Spleen (tissue), 13 donors: Measurements from ENCODE around the gene ATP1A3. TPM values are rescaled to one million over a fixed set of nuclear protein-coding genes. Genes with fewer than 3 reads are reported as not detected.
"Not testable (repeated sequence)": the region's sequence is repeated elsewhere in the genome, so short reads cannot be mapped to it uniquely, and the experiment has no call there.

ENCODE experiments used
- DNase-seq: peaks from one replicate; pipeline ENCODE4 v3.0.0-alpha.2; 2020
- H3K27ac ChIP-seq, 8 donors: fragments of 200-600 bp; sonication (generic) in 7 of 8; 1 replicate in 4 of 8; 2 replicates in 4 of 8; pipeline versions ENCODE4 v1.5.0 to v1.8.0; 2016 to 2021; ENCODE audit warnings: inconsistent platforms in 4 of 8, mild to moderate bottlenecking in 4 of 8, moderate library complexity in 1 of 8
- H3K27me3 ChIP-seq, 7 donors: fragments of 200-600 bp; sonication (generic) in 6 of 7; replicated peaks in 1 of 7; 1 replicate in 4 of 7; 2 replicates in 3 of 7; pipeline versions ENCODE4 v1.5.0 to v1.8.0; 2016 to 2021; ENCODE audit warnings: inconsistent platforms in 3 of 7, mild to moderate bottlenecking in 1 of 7
- H3K36me3 ChIP-seq, 6 donors: fragments of 200-600 bp; sonication (generic) in 5 of 6; 1 replicate in 4 of 6; 2 replicates in 2 of 6; pipeline versions ENCODE4 v1.5.0 to v1.8.0; 2016 to 2021; ENCODE audit warnings: inconsistent platforms in 2 of 6
- H3K4me1 ChIP-seq, 6 donors: fragments of 200-600 bp; sonication (generic) in 5 of 6; 1 replicate in 3 of 6; 2 replicates in 3 of 6; pipeline versions ENCODE4 v1.5.0 to v1.8.0; 2016 to 2021; ENCODE audit warnings: inconsistent platforms in 3 of 6
- H3K4me3 ChIP-seq, 8 donors: fragments of 200-600 bp; sonication (generic) in 7 of 8; 1 replicate in 4 of 8; 2 replicates in 4 of 8; pipeline versions ENCODE4 v1.5.0 to v1.8.0; 2016 to 2021; ENCODE audit warnings: inconsistent platforms in 4 of 8, mild to moderate bottlenecking in 4 of 8, moderate library complexity in 2 of 8
- H3K9me3 ChIP-seq, 8 donors: fragments of 200-600 bp; sonication (generic) in 7 of 8; 1 replicate in 4 of 8; 2 replicates in 4 of 8; pipeline versions ENCODE4 v1.5.0 to v1.8.0; 2016 to 2021; ENCODE audit warnings: inconsistent platforms in 4 of 8
- POLR2A ChIP-seq, 3 donors: fragments of 450-650 bp; IDR thresholded peaks; one replicate each; pipeline ENCODE4 v1.5.1; 2017; ENCODE audit warnings: antibody characterized with exemption in 3 of 3, mild to moderate bottlenecking in 1 of 3
- POLR2AphosphoS5 ChIP-seq, 3 donors: sonication (generic); formaldehyde crosslinking; IDR thresholded peaks; one replicate each; pipeline ENCODE4 v1.5.1; 2017; ENCODE audit warnings: antibody characterized with exemption in 3 of 3
- WGBS, 5 donors: extraction: QIAGEN DNeasy Blood & Tissue Kit in 3 of 5; methylation state at CpG; one replicate each; pipeline versions ENCODE4 v1.1.5 to v1.1.7; 2013 to 2018; 5-methylcytosine and 5-hydroxymethylcytosine counted together
- intact Hi-C: fragments of 100-400 bp; cut with DNase I; formaldehyde crosslinking; loops from one replicate; pipeline ENCODE4 v1.15.0; 2023; ENCODE audit warnings: low total_unique reads
- long read RNA-seq, 2 donors: transcript quantifications; one replicate each; lab custom pipeline, GENCODE V29; 2026
- polyA plus RNA-seq, 3 donors: library from polyadenylated mRNA; stranded (reverse); fragments of 200-250 nt; gene quantifications; one replicate each; pipeline ENCODE4 v1.2.1, GENCODE V29; 2013
- total RNA-seq, 7 donors: library from RNA; depleted of rRNA in 3 of 7; stranded (reverse); fragments of >200 nt in 3 of 7; fragmentation: NEBNext Ultra II Directional in 4 of 7; extraction: Animal tissue kit (Norgen Biotek cat#: 25700) in 4 of 7; gene quantifications; one replicate each; pipeline versions ENCODE4 v1.1.0 to v1.2.1, GENCODE V29; 2016 to 2021
- TF ChIP-seq, protein P1 (sequence below), 11 experiments: fragments of 200-600 bp in 7 of 11; fragments of 450-650 bp in 4 of 11; sonication (generic) in 4 of 11; IDR thresholded peaks in 8 of 11; conservative IDR thresholded peaks in 3 of 11; 1 replicate in 7 of 11; 2 replicates in 4 of 11; pipeline versions ENCODE4 v1.4.0 to v1.8.0; 2016 to 2021; ENCODE audit warnings: antibody characterized with exemption in 11 of 11, inconsistent platforms in 4 of 11, mild to moderate bottlenecking in 1 of 11
- donor health status: healthy with polysubstance abuse.
- donor health status: DM: no; HTN: no; CAD: no; lungs with moderate emphysema.
- donor health status: DM: no; HTN: no; CAD: no.
- donor health status: Bipolar disorder and iron deficiency.
- donor health status: healthy.
- donor health status: DM: no; HTN: no; CAD: no.
- donor health status: DM: yes; HTN: yes; CAD: no.

The ATP1A3 gene
- total RNA-seq (1 to 10 TPM in 5 of 7 donors, under 1 TPM in 2; 0.72 to 2.2 (median 1.9) TPM), polyA plus RNA-seq (under 1 TPM; 0.39 to 0.83 (median 0.53) TPM)
- long read RNA-seq, donor 1: 0 reads
- long read RNA-seq, donor 2: 0 reads

DNA sequence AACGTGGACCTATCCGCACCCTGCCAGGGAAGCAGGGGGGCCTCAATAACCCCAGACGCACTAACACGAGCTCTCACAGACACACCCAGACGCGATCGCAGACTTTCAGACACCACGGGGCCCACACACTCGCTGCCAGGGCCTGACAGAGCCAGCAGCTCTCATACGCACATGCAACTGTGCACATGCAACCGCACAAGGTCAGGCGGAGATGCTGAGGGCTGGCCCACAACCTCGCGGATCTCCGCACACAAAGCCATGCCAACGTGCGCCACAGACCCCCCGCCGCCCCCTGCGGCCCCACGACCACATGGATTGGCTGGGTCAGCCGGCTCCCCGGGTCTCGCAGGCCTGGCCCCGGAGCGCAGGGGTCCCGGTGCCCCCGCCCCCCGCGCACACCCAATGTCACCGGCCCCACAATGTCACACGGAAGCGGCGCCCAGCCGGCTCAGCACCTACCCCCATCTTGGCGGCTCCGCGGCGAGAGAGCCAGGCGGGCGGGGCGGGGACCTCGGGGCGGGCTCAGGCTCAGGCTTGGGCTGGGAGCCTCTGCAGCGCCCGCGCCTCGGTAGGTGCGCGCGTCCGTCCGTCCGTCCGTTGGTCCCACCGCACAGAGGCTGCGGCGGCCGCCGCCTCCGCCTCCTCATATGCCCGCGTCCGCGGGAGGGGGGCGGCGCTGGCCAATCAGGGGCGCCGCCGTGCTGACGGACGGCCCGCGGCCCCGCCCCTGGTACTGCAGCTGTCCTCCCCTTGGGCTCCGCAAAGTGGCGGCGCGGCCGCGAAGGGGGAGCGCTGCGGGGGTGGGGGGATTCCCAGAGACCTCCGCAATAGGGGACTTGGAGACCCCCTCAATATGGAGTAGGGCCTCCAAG lies at the start of gene ATP1A3:
ATP1A3 (minus strand) TSS at position 619 of the 872 bp plus-strand sequence; CDS start at position 465, 154 bp downstream.
- peaks cover 7 to 41% (median 32%) of the 10 kb centered on the region in 6 donors for H3K4me1 ChIP-seq
- DNase-seq: peak; percentile 89
- 0 to 2% (median 1%) methylated on average over 11 to 84 of the region's 84 CpGs for WGBS, 5 donors
- H3K4me3 ChIP-seq: peak within 1 kb of the TSS; percentile 41 to 89 (median 62)
- TF ChIP-seq, protein P1, sequence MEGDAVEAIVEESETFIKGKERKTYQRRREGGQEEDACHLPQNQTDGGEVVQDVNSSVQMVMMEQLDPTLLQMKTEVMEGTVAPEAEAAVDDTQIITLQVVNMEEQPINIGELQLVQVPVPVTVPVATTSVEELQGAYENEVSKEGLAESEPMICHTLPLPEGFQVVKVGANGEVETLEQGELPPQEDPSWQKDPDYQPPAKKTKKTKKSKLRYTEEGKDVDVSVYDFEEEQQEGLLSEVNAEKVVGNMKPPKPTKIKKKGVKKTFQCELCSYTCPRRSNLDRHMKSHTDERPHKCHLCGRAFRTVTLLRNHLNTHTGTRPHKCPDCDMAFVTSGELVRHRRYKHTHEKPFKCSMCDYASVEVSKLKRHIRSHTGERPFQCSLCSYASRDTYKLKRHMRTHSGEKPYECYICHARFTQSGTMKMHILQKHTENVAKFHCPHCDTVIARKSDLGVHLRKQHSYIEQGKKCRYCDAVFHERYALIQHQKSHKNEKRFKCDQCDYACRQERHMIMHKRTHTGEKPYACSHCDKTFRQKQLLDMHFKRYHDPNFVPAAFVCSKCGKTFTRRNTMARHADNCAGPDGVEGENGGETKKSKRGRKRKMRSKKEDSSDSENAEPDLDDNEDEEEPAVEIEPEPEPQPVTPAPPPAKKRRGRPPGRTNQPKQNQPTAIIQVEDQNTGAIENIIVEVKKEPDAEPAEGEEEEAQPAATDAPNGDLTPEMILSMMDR (IDR thresholded peaks at IDR 0.05 in 8 of 11, conservative IDR thresholded peaks at IDR 0.05 in 3 of 11): peak in 1 of 11 experiments; percentile 20
- peak in 2 of 3 donors; percentile 31 to 38 for TF ChIP-seq POLR2AphosphoS5 (IDR thresholded peaks at IDR 0.05)
- TF ChIP-seq POLR2A (IDR thresholded peaks at IDR 0.05): no peak
- H3K9me3 ChIP-seq: no peaks in the 10 kb centered on the region
- no peaks in the 10 kb centered on the region for H3K36me3 ChIP-seq
- H3K27me3 ChIP-seq: peaks cover 0 to 84% (median 51%) of the 10 kb centered on the region in 7 donors
- intact Hi-C loops: no loop called here
- H3K27ac ChIP-seq: peak within 1 kb of the TSS in 2 of 8 donors; percentile 6 to 13

GRCh38 chr19:42042455-42043170 lies 48.6 kb upstream of the ATP1A3 start:
- no peak for DNase-seq
- Histone ChIP-seq H3K27ac (no peak overlapping the region), H3K36me3 (no peaks in the 10 kb centered on the region), H3K4me1 (no peaks in the 10 kb centered on the region), H3K4me3 (no peak overlapping the region), H3K9me3 (no peaks in the 10 kb centered on the region), H3K27me3 (peaks cover 0 to 4% (median 0%) of the 10 kb centered on the region in 7 donors)
- intact Hi-C loops: no loop called here
- TF ChIP-seq POLR2AphosphoS5 (IDR thresholded peaks at IDR 0.05): no peak
- no peak for TF ChIP-seq POLR2A (IDR thresholded peaks at IDR 0.05)
- TF ChIP-seq, protein P1 (IDR thresholded peaks at IDR 0.05 in 8 of 11, conservative IDR thresholded peaks at IDR 0.05 in 3 of 11): no peak
- WGBS, 5 donors: 87 to 95% (median 91%) methylated on average over 28 to 30 of the region's 30 CpGs

DNA sequence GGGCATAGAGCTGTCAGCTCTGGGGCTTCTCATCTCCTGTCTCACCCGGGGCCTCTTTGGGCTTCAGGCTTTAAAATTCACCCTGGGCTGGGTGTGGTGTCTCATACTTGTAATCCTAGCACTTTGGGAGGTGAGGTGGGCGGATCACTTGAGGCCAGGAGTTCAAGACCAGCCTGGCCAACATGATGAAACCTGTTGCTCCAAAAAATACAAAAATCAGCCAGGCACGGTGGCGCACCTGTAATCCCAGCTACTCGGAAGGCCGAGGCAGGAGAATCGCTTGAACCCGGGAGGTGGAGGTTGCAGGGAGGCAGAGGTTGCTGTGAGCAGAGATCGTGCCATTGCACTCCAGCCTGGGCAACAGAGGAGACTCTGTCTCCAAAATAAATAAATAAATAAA lies 46.5 kb upstream of the ATP1A3 start:
- H3K36me3 ChIP-seq, intact Hi-C loops, H3K27ac ChIP-seq, H3K4me1 ChIP-seq, H3K27me3 ChIP-seq, DNase-seq, H3K9me3 ChIP-seq, H3K4me3 ChIP-seq: not testable (repeated sequence)
- WGBS, 5 donors: 90 to 96% (median 91%) methylated on average over 9 of the region's 9 CpGs

- no peak overlapping the region for H3K4me3 ChIP-seq
- peaks cover 0 to 2% (median 0%) of the 10 kb centered on the region in 6 donors for H3K4me1 ChIP-seq
- TF ChIP-seq POLR2AphosphoS5 (IDR thresholded peaks at IDR 0.05): no peak
- no peak for TF ChIP-seq POLR2A (IDR thresholded peaks at IDR 0.05)
- TF ChIP-seq, protein P1 (IDR thresholded peaks at IDR 0.05 in 8 of 11, conservative IDR thresholded peaks at IDR 0.05 in 3 of 11): no peak
- H3K27me3 ChIP-seq: peaks cover 0 to 4% (median 0%) of the 10 kb centered on the region in 7 donors
- intact Hi-C loops: no loop called here
- no peak for DNase-seq
- no peaks in the 10 kb centered on the region for H3K9me3 ChIP-seq
- H3K27ac ChIP-seq: no peak overlapping the region
- H3K36me3 ChIP-seq: no peaks in the 10 kb centered on the region
These were observed 46.0 kb upstream of the ATP1A3 start for GRCh38 chr19:42040031-42040430.
